Stimulated activated CD8-positive, alpha-beta memory T cell treated with anti-CD3 and anti-CD28 coated beads, Interleukin-4, amount 100 ng/mL, for 1 hour (primary cell): Measurements from ENCODE around the gene NDC1.
"Not testable (repeated sequence)": the region's sequence is repeated elsewhere in the genome, so short reads cannot be mapped to it uniquely, and the experiment has no call there.

Experiments used
- DNase-seq, 2 donors: peaks; one replicate each; pipeline ENCODE4 v3.0.0-alpha.2; 2020; ENCODE audit warnings: low read depth in 2 of 2, low spot score in 1 of 2

Gene NDC1

GRCh38 chr1:53766194-53766742 is 71.8 kb downstream of the NDC1 start:
- no peak for DNase-seq

GRCh38 chr1:53765657-53766056 is 72.4 kb downstream of the NDC1 start:
- DNase-seq = no peak

- no peak for DNase-seq
Measured at GRCh38 chr1:53763911-53764310, 74.2 kb downstream of the NDC1 start.

- DNase-seq = no peak
Measured at GRCh38 chr1:53763461-53763860, 74.6 kb downstream of the NDC1 start.

GRCh38 chr1:53760497-53760896 is 77.6 kb downstream of the NDC1 start:
- not testable (repeated sequence) for DNase-seq

GRCh38 chr1:53755874-53756273 is 82.2 kb downstream of the NDC1 start:
- DNase-seq = no peak

GRCh38 chr1:53754484-53755312 is 83.4 kb downstream of the NDC1 start:
- DNase-seq = no peak

GRCh38 chr1:53752281-53752680 is 85.8 kb downstream of the NDC1 start:
- no peak for DNase-seq

GRCh38 chr1:53747841-53748240 is 90.3 kb downstream of the NDC1 start:
- DNase-seq = no peak

- no peak for DNase-seq
Measured at GRCh38 chr1:53740621-53741105, 97.4 kb downstream of the NDC1 start.

- no peak for DNase-seq
Measured at GRCh38 chr1:53739109-53739681, 98.9 kb downstream of the NDC1 start, which contains the start of gene GLIS1. TSS of gene GLIS1 (minus strand) at chr1:53739164. CDS start at chr1:53738064, 1,100 bp downstream.

- no peak for DNase-seq
Measured at GRCh38 chr1:53738205-53739108, 99.6 kb downstream of the NDC1 start.

- no peak for DNase-seq
Measured at GRCh38 chr1:53737648-53738204, 100.4 kb downstream of the NDC1 start.

GRCh38 chr1:53736290-53736689 is 101.8 kb downstream of the NDC1 start:
- no peak for DNase-seq

GRCh38 chr1:53735681-53736080 is 102.4 kb downstream of the NDC1 start:
- DNase-seq = no peak

GRCh38 chr1:53735261-53735660 is 102.8 kb downstream of the NDC1 start:
- no peak for DNase-seq

GRCh38 chr1:53734650-53735211 is 103.4 kb downstream of the NDC1 start:
- no peak for DNase-seq

GRCh38 chr1:53733975-53734649 is 104.0 kb downstream of the NDC1 start:
- no peak for DNase-seq

GRCh38 chr1:53733447-53733931 is 104.6 kb downstream of the NDC1 start:
- DNase-seq = no peak

- DNase-seq = no peak
Measured at GRCh38 chr1:53732912-53733317, 105.2 kb downstream of the NDC1 start.
